Regular cardiac myocyte (primary cell): ENCODE data around the gene ABTB2. TPM values are rescaled to one million over a fixed set of nuclear protein-coding genes. Genes with fewer than 3 reads are reported as not detected.

Experiments used
- total RNA-seq: library from RNA; depleted of rRNA; stranded (reverse); fragments of >200 nt; gene quantifications from 2 replicates; pipeline ENCODE4 v1.2.3, GENCODE V29; 2014

The ABTB2 gene
- total RNA-seq, result 2.8 and 3.1 TPM in 2 replicates

GRCh38 chr11:34357701-34358257 lies at the start of gene ABTB2:
TSS of gene ABTB2 (minus strand) at chr11:34358010.

GRCh38 chr11:34105079-34105956 lies 252.5 kb downstream of the ABTB2 start, which contains the start of gene NAT10:
TSS of gene NAT10 (plus strand) at chr11:34105629. CDS start at chr11:34108226, 2,597 bp downstream.

Other genes with a start within 250 kb of the ABTB2 start
- 53.1 and 89.6 TPM in 2 replicates for gene CAT, start 80.9 kb upstream of the ABTB2 start, total RNA-seq
- not detected in 2 replicates for gene ELF5, start 155.8 kb upstream of the ABTB2 start, total RNA-seq